Measurements from ENCODE around the gene PATE1. TPM values are rescaled to one million over a fixed set of nuclear protein-coding genes. Genes with fewer than 3 reads are reported as not detected.

PATE1 gene, protein sequence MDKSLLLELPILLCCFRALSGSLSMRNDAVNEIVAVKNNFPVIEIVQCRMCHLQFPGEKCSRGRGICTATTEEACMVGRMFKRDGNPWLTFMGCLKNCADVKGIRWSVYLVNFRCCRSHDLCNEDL
- total RNA-seq (2014; rRNA removed) (not detected in 2 replicates), Bru-seq, nascent RNA (not detected), BruChase-seq, experiment 1, labeled RNA remaining after a 6-hour chase (not detected), BruChase-seq, experiment 2, labeled RNA remaining after a 2-hour chase (not detected)
- long read RNA-seq: 0 reads

DNA sequence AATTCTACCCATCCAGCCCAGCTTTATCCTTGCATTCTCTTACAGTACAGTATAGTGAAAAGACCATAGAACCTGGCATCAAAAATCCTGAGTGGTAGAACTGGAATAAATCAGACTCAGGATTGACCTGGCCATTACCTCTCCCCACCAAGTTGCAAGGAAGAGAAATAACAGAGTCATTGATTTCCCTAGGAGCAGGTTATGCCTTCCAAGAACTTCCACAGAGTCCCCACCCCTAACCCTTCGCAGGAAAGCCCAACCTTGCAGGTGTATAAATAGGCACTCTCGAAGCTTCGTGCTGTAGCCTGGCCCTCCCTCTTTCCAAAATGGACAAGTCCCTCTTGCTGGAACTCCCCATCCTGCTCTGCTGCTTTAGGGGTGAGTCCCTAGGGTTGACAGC is at the start of gene PATE1:
TSS of gene PATE1 (plus strand) at position 301 of the 400 bp plus-strand sequence. CDS start at position 327, 26 bp downstream.
- DNase-seq (no peak), ATAC-seq (no peak)
- H3K4me2 ChIP-seq (ENCODE audit: low read length): no peak within 1 kb of the TSS
- H3K9me3 ChIP-seq (ENCODE audit: low read length): no peaks in the 10 kb centered on the region
- H3K27ac ChIP-seq (ENCODE audit: low read length): no peak within 1 kb of the TSS
- TF ChIP-seq EZH2 (IDR thresholded peaks at IDR 0.05; ENCODE audit: low read length, unreplicated experiment) (no peak), EZH2phosphoT487 (IDR thresholded peaks at IDR 0.05; ENCODE audit: borderline replicate concordance, low read length) (no peak)
- TF ChIP-seq, protein P1, sequence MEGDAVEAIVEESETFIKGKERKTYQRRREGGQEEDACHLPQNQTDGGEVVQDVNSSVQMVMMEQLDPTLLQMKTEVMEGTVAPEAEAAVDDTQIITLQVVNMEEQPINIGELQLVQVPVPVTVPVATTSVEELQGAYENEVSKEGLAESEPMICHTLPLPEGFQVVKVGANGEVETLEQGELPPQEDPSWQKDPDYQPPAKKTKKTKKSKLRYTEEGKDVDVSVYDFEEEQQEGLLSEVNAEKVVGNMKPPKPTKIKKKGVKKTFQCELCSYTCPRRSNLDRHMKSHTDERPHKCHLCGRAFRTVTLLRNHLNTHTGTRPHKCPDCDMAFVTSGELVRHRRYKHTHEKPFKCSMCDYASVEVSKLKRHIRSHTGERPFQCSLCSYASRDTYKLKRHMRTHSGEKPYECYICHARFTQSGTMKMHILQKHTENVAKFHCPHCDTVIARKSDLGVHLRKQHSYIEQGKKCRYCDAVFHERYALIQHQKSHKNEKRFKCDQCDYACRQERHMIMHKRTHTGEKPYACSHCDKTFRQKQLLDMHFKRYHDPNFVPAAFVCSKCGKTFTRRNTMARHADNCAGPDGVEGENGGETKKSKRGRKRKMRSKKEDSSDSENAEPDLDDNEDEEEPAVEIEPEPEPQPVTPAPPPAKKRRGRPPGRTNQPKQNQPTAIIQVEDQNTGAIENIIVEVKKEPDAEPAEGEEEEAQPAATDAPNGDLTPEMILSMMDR (conservative IDR thresholded peaks at IDR 0.05; ENCODE audit: low read depth, low read length): no peak
- no peaks in the 10 kb centered on the region for H3K4me1 ChIP-seq (ENCODE audit: insufficient read depth, low read length)
- H3K79me2 ChIP-seq (ENCODE audit: low read length): no peaks in the 10 kb centered on the region
- H3F3A ChIP-seq (ENCODE audit: low read length, unreplicated experiment): no peaks in the 10 kb centered on the region
- H3K36me3 ChIP-seq (ENCODE audit: low read depth, low read length): no peaks in the 10 kb centered on the region
- no peak within 1 kb of the TSS for H2AFZ ChIP-seq (ENCODE audit: low read length)
- no peaks in the 10 kb centered on the region for H4K20me1 ChIP-seq (ENCODE audit: low read length)
- BruUV-seq (replicated peaks): no TSS peak
- no peak within 1 kb of the TSS for H3K9ac ChIP-seq (ENCODE audit: low read length)
- intact Hi-C loops (cut with micrococcal nuclease): no loop called here
- ChIA-PET CTCF (no interaction called here), POLR2A (ENCODE audit: unreplicated experiment) (no interaction called here)
- no peaks in the 10 kb centered on the region for H3K9me2 ChIP-seq (replicated peaks; ENCODE audit: low read length)
- H3K27me3 ChIP-seq (ENCODE audit: low read length): peaks cover 49% of the 10 kb centered on the region
- H3K4me3 ChIP-seq (ENCODE audit: low read length): no peak within 1 kb of the TSS

DNA sequence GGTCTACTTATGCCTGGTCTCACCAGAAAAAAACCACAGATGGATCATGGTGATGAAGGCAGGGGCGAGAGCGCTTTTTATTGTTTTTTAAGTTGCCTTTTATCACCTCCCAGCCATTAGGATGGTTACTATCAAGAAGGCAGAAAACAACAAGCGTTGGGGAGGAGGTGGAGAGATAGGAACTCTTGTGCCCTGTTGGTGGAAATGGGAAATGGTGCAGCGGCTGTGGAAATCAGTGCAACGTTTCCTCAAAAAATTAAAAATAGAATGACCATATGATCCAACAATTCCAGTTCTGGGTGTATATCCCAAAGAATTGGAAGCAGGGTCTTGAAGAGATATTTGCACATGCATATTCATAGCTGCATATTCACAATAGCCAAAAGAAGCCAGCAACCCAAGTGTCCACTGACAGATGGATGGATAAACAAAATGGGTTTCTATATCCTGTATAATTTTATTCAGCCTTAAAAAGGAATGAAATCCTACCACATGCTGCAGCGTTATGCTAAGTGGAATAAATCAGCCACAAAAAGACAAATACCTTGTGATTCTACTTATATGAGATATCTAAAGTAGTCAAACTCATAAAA is 45.0 kb upstream of the PATE1 start:
- Histone ChIP-seq H2AFZ (ENCODE audit: low read length) (no peak overlapping the region), H3K4me3 (ENCODE audit: low read length) (no peak overlapping the region), H3K9ac (ENCODE audit: low read length) (no peak overlapping the region), H3F3A (ENCODE audit: low read length, unreplicated experiment) (no peaks in the 10 kb centered on the region), H3K4me2 (ENCODE audit: low read length) (no peak overlapping the region), H3K9me2 (replicated peaks; ENCODE audit: low read length) (no peaks in the 10 kb centered on the region), H3K79me2 (ENCODE audit: low read length) (no peaks in the 10 kb centered on the region), H3K36me3 (ENCODE audit: low read depth, low read length) (no peaks in the 10 kb centered on the region), H4K20me1 (ENCODE audit: low read length) (no peaks in the 10 kb centered on the region), H3K27me3 (ENCODE audit: low read length) (peaks cover 32% of the 10 kb centered on the region; the same call in 1 of the 2 replicates), H3K27ac (ENCODE audit: low read length) (no peak overlapping the region), H3K4me1 (ENCODE audit: insufficient read depth, low read length) (no peaks in the 10 kb centered on the region), H3K9me3 (ENCODE audit: low read length) (no peaks in the 10 kb centered on the region)
- intact Hi-C loops (cut with micrococcal nuclease): no loop called here
- DNase-seq: no peak
- no peak for TF ChIP-seq EZH2 (IDR thresholded peaks at IDR 0.05; ENCODE audit: low read length, unreplicated experiment)
- no peak for TF ChIP-seq EZH2phosphoT487 (IDR thresholded peaks at IDR 0.05; ENCODE audit: borderline replicate concordance, low read length)
- TF ChIP-seq, protein P1 (conservative IDR thresholded peaks at IDR 0.05; ENCODE audit: low read depth, low read length): no peak
- CTCF ChIA-PET: no interaction called here
- POLR2A ChIA-PET (ENCODE audit: unreplicated experiment): no interaction called here
- BruUV-seq (replicated peaks): no TSS peak
- no peak for ATAC-seq
